Measurements from ENCODE around the gene FAIM2.

FAIM2 gene

GRCh38 chr12:49821373-49822287 is 82.1 kb downstream of the FAIM2 start:
- peaks cover 13% of the 10 kb centered on the region for H3K36me3 ChIP-seq (ENCODE audit: insufficient read depth, low read depth, low read length)
- H3K4me1 ChIP-seq (ENCODE audit: insufficient read depth, low read length), result peaks cover 15% of the 10 kb centered on the region
- H3K27ac ChIP-seq (ENCODE audit: low read length), result no peak overlapping the region
- 0 out of 2 replicates have a peak overlapping the region, but pooled peaks have one; percentile 0 for H3K9ac ChIP-seq (ENCODE audit: low read depth, low read length)
- no peaks in the 10 kb centered on the region for H3K9me3 ChIP-seq (ENCODE audit: insufficient read depth, low read depth, low read length)
- H3K4me3 ChIP-seq (ENCODE audit: low read length), result no peak overlapping the region
- no peaks in the 10 kb centered on the region for H3K27me3 ChIP-seq (ENCODE audit: insufficient read depth, low read length)

GRCh38 chr12:49819786-49820185 is 83.9 kb downstream of the FAIM2 start:
- peaks cover 3% of the 10 kb centered on the region; the same call in 1 of the 2 replicates for H3K4me1 ChIP-seq (ENCODE audit: insufficient read depth, low read length)
- H3K9ac ChIP-seq (ENCODE audit: low read depth, low read length), result no peak overlapping the region
- peaks cover 18% of the 10 kb centered on the region for H3K36me3 ChIP-seq (ENCODE audit: insufficient read depth, low read depth, low read length)
- H3K27ac ChIP-seq (ENCODE audit: low read length), result no peak overlapping the region
- H3K4me3 ChIP-seq (ENCODE audit: low read length), result no peak overlapping the region
- no peaks in the 10 kb centered on the region for H3K9me3 ChIP-seq (ENCODE audit: insufficient read depth, low read depth, low read length)
- H3K27me3 ChIP-seq (ENCODE audit: insufficient read depth, low read length), result no peaks in the 10 kb centered on the region

GRCh38 chr12:49818241-49818895 is 85.3 kb downstream of the FAIM2 start:
- Histone ChIP-seq H3K9ac (ENCODE audit: low read depth, low read length) (no peak overlapping the region), H3K4me1 (ENCODE audit: insufficient read depth, low read length) (peaks cover 3% of the 10 kb centered on the region; the same call in 1 of the 2 replicates), H3K27ac (ENCODE audit: low read length) (no peak overlapping the region), H3K9me3 (ENCODE audit: insufficient read depth, low read depth, low read length) (no peaks in the 10 kb centered on the region), H3K27me3 (ENCODE audit: insufficient read depth, low read length) (no peaks in the 10 kb centered on the region), H3K4me3 (ENCODE audit: low read length) (no peak overlapping the region), H3K36me3 (ENCODE audit: insufficient read depth, low read depth, low read length) (peaks cover 21% of the 10 kb centered on the region)
